HG03139 (cell line): ENCODE measurements around the gene PIK3R3.
"Not testable (repeated sequence)": the region's sequence is repeated elsewhere in the genome, so short reads cannot be mapped to it uniquely, and the experiment has no call there.

Experiments
- ATAC-seq: cut with Tn5 transposase; IDR thresholded peaks from one replicate; pipeline ENCODE4 v1.9.1; 2021; ENCODE audit not compliant: unreplicated experiment

Gene PIK3R3

DNA sequence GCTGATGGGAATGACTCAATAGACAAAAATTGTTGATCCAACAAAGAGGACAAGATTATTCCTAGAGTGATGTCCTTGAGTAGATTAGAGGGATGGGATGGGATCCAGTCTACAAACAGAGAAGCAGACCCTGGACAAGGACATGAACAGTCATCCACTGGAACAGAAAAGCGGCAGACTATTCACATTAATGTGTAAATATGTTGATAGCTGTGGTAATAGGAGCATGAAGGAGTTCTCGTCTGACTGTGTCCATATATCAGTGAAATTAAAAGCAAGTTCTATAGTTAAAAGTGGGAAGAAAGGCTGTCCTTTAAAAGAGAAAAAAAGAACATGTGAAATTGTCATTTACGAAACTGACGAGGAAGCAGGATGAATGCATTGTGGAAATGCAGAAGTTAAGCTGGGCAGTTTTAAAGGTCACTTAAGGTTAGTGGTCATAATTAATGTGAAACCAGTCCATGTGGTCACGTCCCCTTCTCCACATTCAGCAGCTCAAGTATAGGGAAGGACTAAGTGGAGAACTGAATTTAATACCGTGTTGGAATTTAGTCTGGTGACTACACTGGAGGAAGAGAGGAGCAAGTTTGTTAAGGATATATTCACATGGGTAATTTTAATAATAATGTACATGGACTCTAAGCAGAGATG is 62.1 kb downstream of the PIK3R3 start:
- ATAC-seq, result no peak

DNA sequence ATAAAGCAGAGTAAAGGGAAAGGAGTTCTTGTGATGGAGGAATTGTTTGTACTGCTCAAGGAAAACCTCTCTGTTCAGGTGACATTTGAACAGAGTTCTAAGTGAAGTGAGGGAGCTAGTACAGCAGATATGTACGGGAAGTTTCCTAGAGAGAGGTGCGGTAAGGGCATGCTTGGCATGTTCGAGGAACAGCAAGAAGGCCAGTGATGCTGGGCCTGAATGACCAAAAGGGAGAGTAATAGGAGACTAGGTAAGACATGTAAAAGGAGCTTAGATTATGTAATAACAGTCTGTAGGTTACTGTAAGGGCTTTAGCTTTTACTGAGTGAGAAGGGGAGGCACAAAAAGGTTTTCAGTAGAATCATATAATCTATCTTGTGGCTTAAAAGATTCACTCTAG is 63.9 kb downstream of the PIK3R3 start:
- ATAC-seq, result no peak

DNA sequence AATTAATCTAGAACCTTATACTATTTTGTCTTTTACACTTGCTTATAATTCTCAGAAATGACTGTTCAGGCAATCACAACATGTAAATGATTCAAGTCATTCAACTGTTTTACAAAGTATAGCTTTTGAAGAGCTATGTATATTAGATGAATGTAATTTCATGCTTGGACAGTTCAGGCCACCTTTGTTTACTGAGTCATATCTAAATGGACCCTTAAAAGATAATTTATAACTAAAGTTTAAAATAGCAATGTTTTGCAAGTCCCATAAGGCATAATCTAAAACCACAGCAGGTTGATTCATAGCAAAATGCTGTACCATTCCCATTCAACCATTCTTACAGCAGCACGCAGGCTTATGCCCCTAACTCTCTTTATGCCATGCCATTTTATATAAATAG is 64.8 kb downstream of the PIK3R3 start:
- ATAC-seq, result no peak

DNA sequence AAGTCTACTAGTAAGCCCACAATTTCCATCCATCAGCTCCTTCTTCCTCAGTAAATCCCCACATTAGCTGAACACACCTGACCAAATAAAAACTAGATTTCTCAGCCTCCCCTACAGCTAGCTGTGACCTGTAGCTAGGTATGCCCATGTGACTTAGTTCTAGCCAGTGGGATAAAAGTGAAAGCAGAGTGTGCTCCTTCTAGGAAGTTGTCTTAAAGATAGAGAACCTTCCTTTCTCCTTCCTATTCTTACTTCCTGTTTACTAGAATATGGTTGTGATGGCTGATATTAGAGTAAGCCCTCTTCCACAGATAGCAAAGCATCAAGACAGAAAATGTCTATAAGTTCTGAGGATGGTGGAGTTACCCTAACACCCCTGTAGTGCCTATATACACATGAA is 67.0 kb downstream of the PIK3R3 start:
- no peak for ATAC-seq

DNA sequence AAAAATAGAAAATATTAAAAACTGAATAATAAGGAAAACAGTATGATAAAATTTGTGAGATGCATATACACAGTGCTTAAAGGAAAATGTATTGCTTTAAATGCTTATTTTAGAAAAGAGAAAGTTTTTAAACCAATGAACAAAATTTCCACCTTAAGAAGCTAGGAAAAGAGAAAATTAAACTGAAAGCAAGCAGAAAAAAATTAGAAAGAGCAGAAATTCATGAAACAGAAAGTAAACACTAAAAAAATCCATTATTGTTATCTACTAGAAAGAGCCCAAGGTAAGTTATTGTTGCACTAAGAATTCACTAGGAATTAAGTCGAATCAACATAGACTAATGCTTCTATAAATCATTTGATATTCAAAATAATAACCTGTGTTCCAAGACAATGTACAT is 67.7 kb downstream of the PIK3R3 start:
- ATAC-seq, result no peak

DNA sequence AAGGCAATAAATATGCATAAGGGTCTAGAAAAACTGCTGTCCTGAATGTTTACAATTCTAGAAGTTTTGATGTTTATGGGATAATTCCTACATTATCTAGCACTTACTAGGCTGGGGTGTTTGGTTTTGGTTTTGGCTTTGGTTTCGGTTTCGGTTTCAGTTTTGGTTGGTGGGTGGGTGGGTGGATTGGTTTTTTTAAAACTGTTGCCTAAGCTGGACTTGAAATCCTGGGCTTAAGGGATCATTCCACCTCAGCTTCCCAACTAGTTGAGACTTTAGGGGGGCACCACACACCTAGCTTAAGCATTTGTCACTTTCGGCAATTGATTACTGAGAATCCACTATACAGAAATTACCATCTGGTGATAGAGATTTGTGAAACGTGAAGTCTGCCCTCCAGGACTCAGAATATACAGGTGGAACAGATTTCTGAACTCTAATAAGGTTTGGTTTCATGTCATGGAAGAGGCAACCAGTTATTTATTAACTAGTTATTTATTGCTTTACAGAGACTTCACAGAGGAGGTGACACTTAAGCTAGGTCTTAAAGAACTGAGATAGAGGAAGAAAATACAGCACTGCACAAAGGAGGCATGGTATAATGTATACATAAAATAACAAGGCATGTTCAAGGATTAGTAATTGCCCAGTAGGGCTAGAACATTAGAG is 69.6 kb downstream of the PIK3R3 start:
- ATAC-seq, result peak; percentile 58

DNA sequence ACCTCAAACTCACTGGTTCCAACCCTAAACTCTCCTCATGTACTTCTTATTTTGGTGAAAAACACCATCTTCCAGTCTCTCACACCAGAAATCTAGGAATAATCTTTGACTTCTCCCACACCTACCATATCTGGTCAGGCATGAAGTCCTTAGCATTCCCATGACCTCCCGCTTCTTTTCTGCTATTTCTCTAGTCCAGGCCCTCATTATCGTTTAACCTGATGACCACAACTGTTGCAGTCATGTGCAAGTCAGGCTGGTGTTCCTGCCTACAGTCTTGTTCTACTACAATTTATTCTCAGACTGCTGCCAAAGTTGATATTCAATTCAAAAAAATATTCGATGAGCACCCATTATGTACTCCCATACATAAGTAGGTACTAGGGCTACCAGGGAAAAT is 71.3 kb downstream of the PIK3R3 start:
- ATAC-seq, result no peak

DNA sequence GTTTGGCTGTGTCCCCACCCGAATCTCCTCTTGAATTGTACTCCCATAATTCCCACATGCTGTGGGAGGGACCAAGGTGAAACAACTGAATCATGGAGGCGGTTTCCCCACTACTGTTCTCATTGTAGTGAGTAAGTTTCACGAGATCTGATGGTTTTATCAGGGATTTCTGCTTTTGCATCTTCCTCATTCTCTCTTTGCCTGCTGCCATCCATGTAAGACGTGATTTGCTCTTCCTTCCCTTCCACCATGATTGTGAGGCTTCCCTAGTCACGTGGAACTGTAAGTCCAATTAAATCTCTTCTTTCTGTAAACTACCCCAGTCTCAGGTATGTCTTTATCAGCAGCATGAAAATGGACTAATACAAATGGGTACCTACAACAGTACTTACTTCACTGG is 73.5 kb downstream of the PIK3R3 start:
- no peak for ATAC-seq

DNA sequence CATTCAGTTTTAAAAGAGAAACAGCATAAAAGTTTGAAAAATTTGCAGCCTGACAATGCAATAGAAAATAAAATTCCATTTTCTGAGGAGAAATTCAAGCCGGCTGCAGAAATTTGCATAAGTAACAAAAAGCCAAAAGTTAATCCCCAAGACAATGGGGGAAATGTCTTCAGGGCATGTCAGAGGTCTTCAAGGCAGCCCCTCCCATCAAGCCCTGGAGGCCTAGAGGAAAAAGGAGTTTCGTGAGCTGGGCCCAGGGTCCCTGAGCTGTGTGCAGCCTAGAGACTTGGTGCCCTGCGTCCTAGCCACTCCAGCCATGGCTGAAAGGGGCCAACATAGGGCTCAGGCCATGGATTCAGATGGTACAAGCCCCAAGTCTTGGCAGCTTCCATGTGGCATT is 74.6 kb downstream of the PIK3R3 start:
- ATAC-seq, result no peak

DNA sequence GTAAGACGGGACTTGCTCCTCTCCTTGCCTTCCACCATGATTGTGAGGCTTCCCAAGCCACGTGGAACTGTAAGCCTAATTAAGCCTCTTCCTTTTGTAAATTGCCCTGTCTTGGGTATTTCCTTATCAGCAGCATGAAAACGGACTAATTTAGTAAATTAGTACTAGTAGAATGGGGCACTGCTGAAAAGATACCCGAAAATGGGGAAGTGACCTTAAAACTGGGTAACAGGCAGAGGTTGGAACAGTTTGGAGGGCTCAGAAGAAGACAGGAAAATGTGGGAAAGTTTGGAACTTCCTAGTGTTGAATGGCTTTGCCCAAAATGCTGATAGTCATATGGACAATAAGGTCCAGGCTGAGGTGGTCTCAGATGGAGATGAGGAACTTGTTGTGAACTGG is 75.2 kb downstream of the PIK3R3 start:
- not testable (repeated sequence) for ATAC-seq

DNA sequence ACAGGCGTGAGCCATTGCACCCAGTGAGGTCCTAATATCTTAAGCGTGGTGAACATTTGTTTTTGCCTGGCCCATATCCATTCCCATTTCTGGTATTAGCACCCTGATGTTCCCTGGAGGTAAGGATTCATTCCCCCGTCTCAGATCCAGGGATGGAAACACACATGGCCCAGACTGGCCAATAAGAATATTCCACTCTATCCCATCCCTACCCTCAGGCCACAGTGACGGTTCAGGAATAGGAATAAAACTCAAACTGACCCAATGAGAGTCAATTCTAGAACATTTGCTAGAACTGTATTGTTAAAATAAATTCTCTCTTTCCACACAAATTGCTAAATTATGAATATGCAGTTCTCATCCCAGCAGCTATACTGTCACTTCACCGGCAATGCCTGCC is 76.1 kb downstream of the PIK3R3 start:
- no peak for ATAC-seq

DNA sequence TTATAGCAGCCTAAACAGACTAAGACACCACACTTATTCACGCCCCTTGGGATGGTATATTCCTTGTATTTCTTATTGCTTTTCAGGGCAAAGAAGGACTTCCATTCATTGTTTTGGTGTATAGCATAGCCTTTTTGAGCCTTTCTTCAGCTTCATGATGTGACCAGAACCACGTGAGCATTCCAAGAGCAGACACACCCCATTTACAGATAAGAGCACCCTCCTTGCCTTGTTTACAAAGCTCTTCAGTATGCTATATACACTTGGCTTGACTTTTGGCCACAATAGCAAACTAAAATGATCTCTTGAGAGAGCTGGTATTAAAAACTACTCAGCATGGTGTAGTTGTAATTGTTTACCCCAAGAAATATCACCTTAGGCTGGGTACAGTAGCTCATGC is 78.7 kb downstream of the PIK3R3 start:
- ATAC-seq, result no peak

DNA sequence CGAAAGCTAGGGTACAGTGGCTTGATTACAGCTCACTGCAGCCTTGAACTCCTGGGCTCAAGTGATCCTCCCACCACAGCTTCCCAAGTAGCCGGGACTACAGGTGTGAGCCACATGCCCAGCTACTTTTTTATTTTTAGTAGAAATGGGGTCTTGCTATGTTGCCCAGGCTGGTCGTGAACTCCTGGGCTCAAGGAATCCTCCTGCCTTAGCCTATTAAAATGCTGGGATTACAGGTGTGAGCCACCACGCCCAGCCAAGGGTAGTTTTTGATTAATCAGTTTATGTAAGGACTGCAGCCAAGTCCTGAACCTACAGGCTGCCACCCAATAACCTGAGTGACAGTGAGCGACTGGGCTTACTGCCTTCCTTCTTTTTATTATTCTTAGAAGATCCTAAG is 88.3 kb downstream of the PIK3R3 start:
- ATAC-seq, result no peak

DNA sequence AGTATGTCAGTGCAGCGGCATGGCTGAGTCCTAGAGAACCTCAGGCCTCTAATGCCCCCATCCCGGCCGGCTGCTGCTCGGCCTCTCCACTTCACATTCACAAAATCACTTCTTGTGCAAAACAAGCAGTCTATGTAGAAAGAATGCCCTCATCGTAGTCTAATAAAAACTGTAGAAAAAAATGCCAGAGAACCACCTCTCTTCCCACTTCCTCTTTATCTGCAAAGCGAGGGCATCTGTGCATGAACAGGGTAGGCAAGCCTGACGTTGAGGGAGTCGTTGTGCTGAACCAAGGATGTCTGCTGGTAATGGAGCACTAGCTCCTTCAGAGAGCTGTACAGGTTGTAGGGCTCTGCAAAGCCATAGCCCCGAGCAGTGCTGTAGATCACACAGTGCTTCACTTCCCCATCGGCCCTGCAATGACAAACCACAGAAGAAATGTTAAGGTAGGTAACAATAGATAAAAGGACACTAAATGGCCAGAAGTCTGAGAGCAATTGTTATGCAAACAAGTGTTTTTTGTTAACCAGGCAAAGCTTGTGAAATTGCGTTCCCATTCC is 88.9 kb downstream of the PIK3R3 start:
- peak; percentile 86 for ATAC-seq

DNA sequence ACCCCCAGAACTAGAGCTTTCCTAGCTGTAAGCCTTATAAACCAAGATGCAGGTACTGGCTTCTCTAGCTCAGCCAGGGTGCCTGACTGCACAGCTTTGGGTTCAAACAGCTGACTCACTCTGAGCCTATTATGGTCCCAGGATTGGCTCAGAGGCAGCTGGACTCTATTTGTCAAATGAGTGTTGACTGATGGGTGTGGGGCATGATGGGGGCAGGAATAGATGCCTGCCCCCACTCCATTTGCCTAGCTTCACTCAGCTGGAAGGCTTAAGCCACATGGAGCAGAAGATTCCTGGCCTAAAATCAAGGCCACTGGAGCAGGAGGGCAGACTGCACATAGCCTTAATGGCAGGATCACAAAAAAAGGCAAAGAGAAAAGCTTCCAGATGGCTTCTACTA is 90.5 kb downstream of the PIK3R3 start:
- ATAC-seq, result no peak

DNA sequence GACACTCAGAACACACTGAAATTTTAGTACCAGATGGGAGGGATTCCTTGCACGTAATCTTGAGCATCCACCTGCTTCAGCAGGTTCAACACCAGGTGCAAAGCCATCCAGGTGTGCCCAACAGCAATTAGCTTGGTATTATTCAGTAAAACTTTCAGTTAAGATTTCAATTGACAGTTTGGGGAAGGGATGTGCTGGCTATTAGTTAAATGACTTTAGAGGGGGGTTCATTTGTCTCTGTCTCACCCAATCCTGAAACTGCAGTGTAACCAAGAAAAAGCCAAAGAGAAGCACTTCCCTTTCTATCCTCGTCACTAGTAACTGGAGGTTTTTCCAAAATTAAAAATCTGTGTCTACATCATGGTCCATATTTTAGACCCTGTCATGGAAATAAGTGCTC is 90.9 kb downstream of the PIK3R3 start:
- ATAC-seq, result no peak

DNA sequence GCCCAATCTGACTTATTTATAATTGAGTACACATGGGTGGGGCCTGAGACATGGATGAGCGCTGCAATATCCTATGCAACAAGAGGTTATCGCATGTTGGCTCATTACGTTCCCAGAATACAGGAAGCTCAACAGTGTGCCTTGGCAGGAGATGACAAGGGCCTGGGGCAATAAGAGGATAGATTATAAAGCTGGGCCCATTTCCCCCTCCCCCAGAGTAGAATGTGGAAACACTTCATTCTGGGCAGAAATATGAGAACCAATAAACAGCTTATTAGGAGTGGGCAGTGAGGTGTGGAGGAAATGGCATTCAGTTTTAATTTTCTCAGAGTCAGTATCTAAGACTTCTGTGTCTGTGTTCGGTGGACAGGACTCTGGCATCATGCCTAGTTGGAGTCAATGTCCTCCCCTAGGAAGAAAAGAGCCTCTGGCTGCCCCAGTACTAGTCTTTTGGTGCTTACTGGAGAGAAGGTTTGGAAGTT is 92.8 kb downstream of the PIK3R3 start:
- ATAC-seq, result no peak

DNA sequence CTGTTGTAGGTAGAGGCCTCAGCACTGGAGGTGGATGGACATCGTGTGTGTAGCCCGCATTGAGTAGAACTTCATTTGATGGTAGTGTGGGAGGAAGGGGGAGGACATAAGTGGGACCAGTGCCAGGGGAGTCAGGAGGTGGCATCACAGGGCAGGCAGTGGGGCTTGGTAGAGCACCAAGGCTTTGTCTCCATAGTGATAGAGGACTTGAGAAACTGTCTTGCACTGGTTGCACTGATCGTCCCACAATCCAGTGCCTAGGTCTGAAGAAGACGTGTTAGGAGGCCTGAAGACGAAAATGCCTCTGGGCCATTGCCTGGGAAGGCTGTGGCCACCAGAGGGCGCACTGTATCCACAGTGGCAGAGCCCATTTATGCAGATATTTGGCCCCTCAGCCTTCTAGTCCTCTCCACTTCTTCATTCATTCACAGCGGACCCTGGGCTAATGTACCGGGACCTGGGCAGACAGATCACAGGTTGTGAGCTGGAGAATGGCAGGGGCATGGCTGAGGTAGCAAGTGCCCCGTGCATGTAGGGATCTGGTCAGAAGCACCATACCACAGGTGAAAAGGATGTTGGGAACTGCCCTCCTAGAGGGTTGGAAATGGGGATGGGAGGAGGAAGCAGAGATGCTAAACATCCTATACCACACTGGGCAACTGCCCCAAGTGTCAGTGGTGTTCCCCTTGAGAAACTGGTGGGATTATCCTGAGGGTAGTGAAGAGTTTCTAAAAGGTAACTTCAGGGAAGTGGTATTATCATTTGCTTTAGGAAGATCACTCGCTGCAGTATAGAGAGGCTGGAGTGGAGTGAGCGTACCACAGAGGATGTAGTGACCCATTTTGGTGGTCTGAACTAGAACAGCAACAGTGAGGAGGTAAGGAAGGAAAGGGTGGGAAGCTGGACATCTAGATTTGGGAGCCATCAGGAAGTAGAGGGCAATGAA is 95.3 kb downstream of the PIK3R3 start:
- ATAC-seq, result no peak

DNA sequence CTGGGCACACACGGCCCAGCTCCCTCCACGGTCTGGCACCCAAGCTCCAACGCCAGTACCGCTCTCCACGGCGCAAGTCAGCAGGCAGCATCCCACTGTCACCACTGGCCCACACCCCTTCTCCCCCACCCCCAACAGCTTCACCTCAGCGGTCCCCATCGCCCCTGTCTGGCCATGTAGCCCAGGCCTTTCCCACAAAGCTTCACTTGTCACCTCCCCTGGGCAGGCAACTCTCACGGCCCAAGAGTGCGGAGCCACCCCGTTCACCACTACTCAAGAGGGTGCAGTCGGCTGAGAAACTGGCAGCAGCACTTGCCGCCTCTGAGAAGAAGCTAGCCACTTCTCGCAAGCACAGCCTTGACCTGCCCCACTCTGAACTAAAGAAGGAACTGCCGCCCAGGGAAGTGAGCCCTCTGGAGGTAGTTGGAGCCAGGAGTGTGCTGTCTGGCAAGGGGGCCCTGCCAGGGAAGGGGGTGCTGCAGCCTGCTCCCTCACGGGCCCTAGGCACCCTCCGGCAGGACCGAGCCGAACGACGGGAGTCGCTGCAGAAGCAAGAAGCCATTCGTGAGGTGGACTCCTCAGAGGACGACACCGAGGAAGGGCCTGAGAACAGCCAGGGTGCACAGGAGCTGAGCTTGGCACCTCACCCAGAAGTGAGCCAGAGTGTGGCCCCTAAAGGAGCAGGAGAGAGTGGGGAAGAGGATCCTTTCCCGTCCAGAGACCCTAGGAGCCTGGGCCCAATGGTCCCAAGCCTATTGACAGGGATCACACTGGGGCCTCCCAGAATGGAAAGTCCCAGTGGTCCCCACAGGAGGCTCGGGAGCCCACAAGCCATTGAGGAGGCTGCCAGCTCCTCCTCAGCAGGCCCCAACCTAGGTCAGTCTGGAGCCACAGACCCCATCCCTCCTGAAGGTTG is 97.6 kb downstream of the PIK3R3 start:
- no peak for ATAC-seq

DNA sequence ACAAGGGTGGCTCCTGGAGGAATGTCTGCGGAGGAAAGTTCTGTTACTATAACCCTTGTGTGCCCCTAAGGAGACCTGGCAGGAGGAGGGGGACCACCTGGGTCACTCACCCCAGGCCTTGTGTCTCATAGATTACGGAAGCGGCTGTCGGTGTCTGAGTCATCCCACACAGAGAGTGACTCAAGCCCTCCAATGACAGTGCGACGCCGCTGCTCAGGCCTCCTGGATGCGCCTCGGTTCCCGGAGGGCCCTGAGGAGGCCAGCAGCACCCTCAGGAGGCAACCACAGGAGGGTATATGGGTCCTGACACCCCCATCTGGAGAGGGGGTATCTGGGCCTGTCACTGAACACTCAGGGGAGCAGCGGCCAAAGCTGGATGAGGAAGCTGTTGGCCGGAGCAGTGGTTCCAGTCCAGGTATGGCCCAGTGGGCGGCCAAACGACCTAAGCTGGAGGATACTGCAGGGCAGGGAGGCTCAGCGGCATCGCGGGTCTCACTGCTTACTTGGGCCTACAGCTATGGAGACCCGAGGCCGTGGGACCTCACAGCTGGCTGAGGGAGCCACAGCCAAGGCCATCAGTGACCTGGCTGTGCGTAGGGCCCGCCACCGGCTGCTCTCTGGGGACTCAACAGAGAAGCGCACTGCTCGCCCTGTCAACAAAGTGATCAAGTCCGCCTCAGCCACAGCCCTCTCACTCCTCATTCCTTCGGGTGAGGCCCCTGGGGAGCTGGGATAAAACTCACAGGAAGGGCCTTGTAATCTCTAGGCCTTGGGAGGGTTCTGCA is 101.4 kb downstream of the PIK3R3 start:
- ATAC-seq, result no peak
